GM18861 (cell line): ENCODE data around the gene AKAP6.

Source experiments
- ATAC-seq: cut with Tn5 transposase; IDR thresholded peaks from one replicate; pipeline ENCODE4 v1.9.1; 2021; ENCODE audit not compliant: unreplicated experiment

AKAP6 gene

GRCh38 chr14:32611752-32612151, 282.7 kb downstream of the AKAP6 start:
- no peak for ATAC-seq

GRCh38 chr14:32618991-32619390, 289.9 kb downstream of the AKAP6 start:
- ATAC-seq, result no peak

GRCh38 chr14:32620303-32620702, 291.2 kb downstream of the AKAP6 start:
- no peak for ATAC-seq

- ATAC-seq, result no peak
Measured at GRCh38 chr14:32620724-32621123, 291.6 kb downstream of the AKAP6 start.

GRCh38 chr14:32621585-32621984, 292.5 kb downstream of the AKAP6 start:
- ATAC-seq, result no peak

GRCh38 chr14:32622742-32623141, 293.6 kb downstream of the AKAP6 start:
- ATAC-seq, result peak; percentile 63

- ATAC-seq, result no peak
Measured at GRCh38 chr14:32623300-32624093, 294.4 kb downstream of the AKAP6 start.

GRCh38 chr14:32625211-32625610, 296.1 kb downstream of the AKAP6 start:
- no peak for ATAC-seq

GRCh38 chr14:32627545-32628298, 298.6 kb downstream of the AKAP6 start:
- no peak for ATAC-seq

- no peak for ATAC-seq
Measured at GRCh38 chr14:32629236-32629635, 300.1 kb downstream of the AKAP6 start.

- ATAC-seq, result no peak
Measured at GRCh38 chr14:32630701-32631100, 301.6 kb downstream of the AKAP6 start.

- ATAC-seq, result no peak
Measured at GRCh38 chr14:32633224-32633859, 304.2 kb downstream of the AKAP6 start.

- no peak for ATAC-seq
Measured at GRCh38 chr14:32633930-32634329, 304.8 kb downstream of the AKAP6 start.

- peak; percentile 92 for ATAC-seq
Measured at GRCh38 chr14:32635061-32635719, 306.1 kb downstream of the AKAP6 start.

- no peak for ATAC-seq
Measured at GRCh38 chr14:32637582-32637981, 308.5 kb downstream of the AKAP6 start.

GRCh38 chr14:32639208-32639607, 310.1 kb downstream of the AKAP6 start:
- no peak for ATAC-seq

- no peak for ATAC-seq
Measured at GRCh38 chr14:32645551-32645950, 316.5 kb downstream of the AKAP6 start.

- ATAC-seq, result no peak
Measured at GRCh38 chr14:32648434-32648833, 319.3 kb downstream of the AKAP6 start.

GRCh38 chr14:32650030-32650429, 320.9 kb downstream of the AKAP6 start:
- ATAC-seq, result peak; percentile 70

- ATAC-seq, result no peak
Measured at GRCh38 chr14:32650665-32651064, 321.6 kb downstream of the AKAP6 start.

- no peak for ATAC-seq
Measured at GRCh38 chr14:32654106-32654505, 325.0 kb downstream of the AKAP6 start.
